Neural cell (in vitro differentiated cells): Measurements from ENCODE around the gene PLCL2. TPM values are rescaled to one million over a fixed set of nuclear protein-coding genes. Genes with fewer than 3 reads are reported as not detected.

Experiments used
- H2AFZ ChIP-seq: fragments of 200-600, 300-800 bp; sonication (generic), shearing (Covaris generic); 2 replicates; pipeline ENCODE4 v1.6.0; 2014; ENCODE audit warnings: low read depth, mild to moderate bottlenecking, antibody characterized with exemption, low read length, moderate library complexity
- H3F3A ChIP-seq: fragments of 200-600 bp; shearing (Covaris generic); 2 replicates; pipeline ENCODE4 v1.6.1; 2016; ENCODE audit warnings: mild to moderate bottlenecking, moderate library complexity, mixed read lengths, antibody characterized with exemption, low read length; ENCODE audit not compliant: insufficient read depth, poor library complexity, severe bottlenecking
- H3K27ac ChIP-seq: fragments of 200-600, 300-800 bp; sonication (generic), shearing (Covaris generic); 2 replicates; pipeline ENCODE4 v1.5.1; 2014; ENCODE audit warnings: mild to moderate bottlenecking, low read length, moderate library complexity
- H3K27me3 ChIP-seq: fragments of 300-800, 200-600 bp; sonication (generic), shearing (Covaris generic); 2 replicates; pipeline ENCODE4 v1.6.0; 2014; ENCODE audit warnings: mild to moderate bottlenecking, low read depth, low read length, moderate library complexity; ENCODE audit not compliant: insufficient read depth
- H3K36me3 ChIP-seq: fragments of 300-800, 200-600 bp; sonication (generic), shearing (Covaris generic); 2 replicates; pipeline ENCODE4 v1.5.1; 2014; ENCODE audit warnings: mild to moderate bottlenecking, antibody characterized with exemption, low read length, moderate library complexity; ENCODE audit not compliant: insufficient read depth
- H3K4me2 ChIP-seq: fragments of 300-800, 200-600 bp; sonication (generic), shearing (Covaris generic); 2 replicates; pipeline ENCODE4 v1.6.0; 2014; ENCODE audit warnings: mild to moderate bottlenecking, low read length
- H3K4me3 ChIP-seq: fragments of 300-800, 200-600 bp; sonication (generic), shearing (Covaris generic); 2 replicates; pipeline ENCODE4 v1.5.1; 2014; ENCODE audit warnings: mild to moderate bottlenecking, low read length, moderate library complexity
- H3K79me2 ChIP-seq: fragments of 200-600 bp; shearing (Covaris generic); replicated peaks from 2 replicates; pipeline ENCODE4 v1.6.0; 2014; ENCODE audit warnings: mild to moderate bottlenecking, low read length, moderate library complexity; ENCODE audit not compliant: insufficient read depth
- H3K9ac ChIP-seq: fragments of 300-800, 200-600 bp; sonication (generic), shearing (Covaris generic); 2 replicates; pipeline ENCODE4 v1.6.1; 2016; ENCODE audit warnings: mild to moderate bottlenecking, low read length, mixed read lengths
- H3K9me2 ChIP-seq: fragments of 200-600 bp; shearing (Covaris generic); 2 replicates; pipeline ENCODE4 v1.6.1; 2016; ENCODE audit warnings: mild to moderate bottlenecking, low read length, mixed read lengths; ENCODE audit not compliant: insufficient read depth
- H3K9me3 ChIP-seq: fragments of 200-600, 300-800 bp; sonication (generic), shearing (Covaris generic); 2 replicates; pipeline ENCODE4 v1.6.1; 2016; ENCODE audit warnings: mild to moderate bottlenecking, mixed run types, low read length, moderate library complexity, mixed read lengths
- H4K20me1 ChIP-seq: fragments of 200-600 bp; shearing (Covaris generic); 2 replicates; pipeline ENCODE4 v1.6.1; 2016; ENCODE audit warnings: mild to moderate bottlenecking, mixed run types; ENCODE audit not compliant: insufficient read depth
- EP300 ChIP-seq: fragments of 450-650 bp; conservative IDR thresholded peaks from 2 replicates; pipeline ENCODE4 v1.6.1; 2014; ENCODE audit warnings: antibody characterized with exemption, mild to moderate bottlenecking, moderate library complexity; ENCODE audit not compliant: poor library complexity, severe bottlenecking
- EZH2 ChIP-seq: fragments of 200-600, 300-800 bp; shearing (Covaris generic), sonication (generic); IDR thresholded peaks from 2 replicates; pipeline ENCODE4 v1.6.1; 2014; ENCODE audit warnings: antibody characterized with exemption, low read length, borderline replicate concordance, mild to moderate bottlenecking; ENCODE audit not compliant: insufficient read depth, poor library complexity, severe bottlenecking
- MXI1 ChIP-seq: fragments of 450-650 bp; conservative IDR thresholded peaks from 2 replicates; pipeline ENCODE4 v1.6.1; 2014; ENCODE audit warnings: antibody characterized with exemption, mild to moderate bottlenecking; ENCODE audit not compliant: poor library complexity, severe bottlenecking
- POLR2AphosphoS5 ChIP-seq: IDR thresholded peaks from 2 replicates; pipeline ENCODE4 v1.6.1; 2012
- RAD21 ChIP-seq: fragments of 450-650 bp; conservative IDR thresholded peaks from 2 replicates; pipeline ENCODE4 v1.6.1; 2014; ENCODE audit warnings: antibody characterized with exemption, mild to moderate bottlenecking, moderate library complexity
- SMC3 ChIP-seq: fragments of 450-650 bp; conservative IDR thresholded peaks from 2 replicates; pipeline ENCODE4 v1.6.1; 2014; ENCODE audit warnings: antibody characterized with exemption, mild to moderate bottlenecking, moderate library complexity; ENCODE audit not compliant: poor library complexity
- TAF1 ChIP-seq: IDR thresholded peaks from 2 replicates; pipeline ENCODE4 v1.6.1; 2012; ENCODE audit warnings: low read depth
- polyA plus RNA-seq: library from polyadenylated mRNA; depleted of rRNA; stranded (reverse); fragments of >200 nt; gene quantifications from 2 replicates; pipeline ENCODE4 v1.2.3, GENCODE V29; 2014
- TF ChIP-seq, protein P1 (sequence below): fragments of 450-650 bp; IDR thresholded peaks from 2 replicates; pipeline ENCODE4 v1.5.1; 2014; ENCODE audit warnings: antibody characterized with exemption, mild to moderate bottlenecking, moderate library complexity; ENCODE audit not compliant: poor library complexity, severe bottlenecking
- TF ChIP-seq, protein P2 (sequence below): IDR thresholded peaks from 2 replicates; pipeline ENCODE4 v1.6.1; 2012; ENCODE audit warnings: borderline replicate concordance

Gene PLCL2
- polyA plus RNA-seq, 1 donor from 2014 or later = 69.8 TPM

DNA sequence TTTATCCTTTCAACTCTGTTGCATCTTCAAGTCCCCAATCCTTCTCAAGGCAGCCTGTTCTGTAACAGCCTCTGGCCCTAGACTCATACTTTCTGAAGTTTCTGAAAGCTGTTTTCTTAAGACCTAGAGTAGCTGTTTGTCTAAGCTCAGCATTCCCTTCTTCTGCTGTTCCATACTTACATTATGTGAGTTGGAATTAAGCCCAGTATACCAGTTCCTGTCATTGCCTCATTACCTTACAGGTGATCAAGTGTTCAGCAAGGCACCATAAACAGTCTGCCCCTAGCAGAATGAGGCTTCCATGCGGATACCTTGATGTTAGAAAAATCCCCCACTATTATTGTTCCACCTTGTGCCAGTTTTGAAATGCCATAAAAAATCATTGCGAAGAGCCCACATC lies 180.6 kb downstream of the PLCL2 start:
- H3F3A ChIP-seq = no peaks in the 10 kb centered on the region
- no peaks in the 10 kb centered on the region for H3K79me2 ChIP-seq
- H3K9me2 ChIP-seq = no peaks in the 10 kb centered on the region
- H3K9ac ChIP-seq = no peak overlapping the region
- H3K9me3 ChIP-seq = no peaks in the 10 kb centered on the region
- TF ChIP-seq, protein P1, sequence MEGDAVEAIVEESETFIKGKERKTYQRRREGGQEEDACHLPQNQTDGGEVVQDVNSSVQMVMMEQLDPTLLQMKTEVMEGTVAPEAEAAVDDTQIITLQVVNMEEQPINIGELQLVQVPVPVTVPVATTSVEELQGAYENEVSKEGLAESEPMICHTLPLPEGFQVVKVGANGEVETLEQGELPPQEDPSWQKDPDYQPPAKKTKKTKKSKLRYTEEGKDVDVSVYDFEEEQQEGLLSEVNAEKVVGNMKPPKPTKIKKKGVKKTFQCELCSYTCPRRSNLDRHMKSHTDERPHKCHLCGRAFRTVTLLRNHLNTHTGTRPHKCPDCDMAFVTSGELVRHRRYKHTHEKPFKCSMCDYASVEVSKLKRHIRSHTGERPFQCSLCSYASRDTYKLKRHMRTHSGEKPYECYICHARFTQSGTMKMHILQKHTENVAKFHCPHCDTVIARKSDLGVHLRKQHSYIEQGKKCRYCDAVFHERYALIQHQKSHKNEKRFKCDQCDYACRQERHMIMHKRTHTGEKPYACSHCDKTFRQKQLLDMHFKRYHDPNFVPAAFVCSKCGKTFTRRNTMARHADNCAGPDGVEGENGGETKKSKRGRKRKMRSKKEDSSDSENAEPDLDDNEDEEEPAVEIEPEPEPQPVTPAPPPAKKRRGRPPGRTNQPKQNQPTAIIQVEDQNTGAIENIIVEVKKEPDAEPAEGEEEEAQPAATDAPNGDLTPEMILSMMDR = no peak
- TF ChIP-seq POLR2AphosphoS5 (no peak), SMC3 (no peak), TAF1 (no peak), MXI1 (no peak), EZH2 (no peak), EP300 (no peak), RAD21 (no peak)
- TF ChIP-seq, protein P2, sequence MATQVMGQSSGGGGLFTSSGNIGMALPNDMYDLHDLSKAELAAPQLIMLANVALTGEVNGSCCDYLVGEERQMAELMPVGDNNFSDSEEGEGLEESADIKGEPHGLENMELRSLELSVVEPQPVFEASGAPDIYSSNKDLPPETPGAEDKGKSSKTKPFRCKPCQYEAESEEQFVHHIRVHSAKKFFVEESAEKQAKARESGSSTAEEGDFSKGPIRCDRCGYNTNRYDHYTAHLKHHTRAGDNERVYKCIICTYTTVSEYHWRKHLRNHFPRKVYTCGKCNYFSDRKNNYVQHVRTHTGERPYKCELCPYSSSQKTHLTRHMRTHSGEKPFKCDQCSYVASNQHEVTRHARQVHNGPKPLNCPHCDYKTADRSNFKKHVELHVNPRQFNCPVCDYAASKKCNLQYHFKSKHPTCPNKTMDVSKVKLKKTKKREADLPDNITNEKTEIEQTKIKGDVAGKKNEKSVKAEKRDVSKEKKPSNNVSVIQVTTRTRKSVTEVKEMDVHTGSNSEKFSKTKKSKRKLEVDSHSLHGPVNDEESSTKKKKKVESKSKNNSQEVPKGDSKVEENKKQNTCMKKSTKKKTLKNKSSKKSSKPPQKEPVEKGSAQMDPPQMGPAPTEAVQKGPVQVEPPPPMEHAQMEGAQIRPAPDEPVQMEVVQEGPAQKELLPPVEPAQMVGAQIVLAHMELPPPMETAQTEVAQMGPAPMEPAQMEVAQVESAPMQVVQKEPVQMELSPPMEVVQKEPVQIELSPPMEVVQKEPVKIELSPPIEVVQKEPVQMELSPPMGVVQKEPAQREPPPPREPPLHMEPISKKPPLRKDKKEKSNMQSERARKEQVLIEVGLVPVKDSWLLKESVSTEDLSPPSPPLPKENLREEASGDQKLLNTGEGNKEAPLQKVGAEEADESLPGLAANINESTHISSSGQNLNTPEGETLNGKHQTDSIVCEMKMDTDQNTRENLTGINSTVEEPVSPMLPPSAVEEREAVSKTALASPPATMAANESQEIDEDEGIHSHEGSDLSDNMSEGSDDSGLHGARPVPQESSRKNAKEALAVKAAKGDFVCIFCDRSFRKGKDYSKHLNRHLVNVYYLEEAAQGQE = no peak
- H3K4me3 ChIP-seq = no peak overlapping the region
- H3K36me3 ChIP-seq = no peaks in the 10 kb centered on the region
- H3K27me3 ChIP-seq = no peaks in the 10 kb centered on the region
- H3K4me2 ChIP-seq = no peak overlapping the region
- no peaks in the 10 kb centered on the region for H4K20me1 ChIP-seq
- H3K27ac ChIP-seq = no peak overlapping the region
- H2AFZ ChIP-seq = no peak overlapping the region

DNA sequence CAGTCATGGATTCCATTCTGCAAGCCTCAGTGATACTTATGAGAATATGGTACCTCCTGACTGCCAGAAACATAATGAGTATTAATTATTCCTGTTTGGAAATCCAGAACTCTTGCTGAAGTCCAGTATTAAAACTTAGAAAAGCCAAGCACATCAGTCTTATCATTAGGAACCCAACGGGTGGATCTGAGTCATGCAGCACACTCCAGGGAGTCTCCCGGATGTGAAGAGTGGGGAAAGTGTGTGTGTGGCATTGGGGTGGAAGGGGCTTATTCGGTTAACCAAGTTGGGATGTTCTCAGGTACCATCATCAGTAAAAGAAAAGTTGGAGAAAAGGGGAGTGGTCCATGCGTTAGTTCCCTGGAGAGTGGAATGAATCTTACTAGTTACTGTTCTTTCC lies 181.1 kb downstream of the PLCL2 start:
- Histone ChIP-seq H3K4me2 (no peak overlapping the region), H3K4me3 (no peak overlapping the region)
- no peak for TF ChIP-seq POLR2AphosphoS5

DNA sequence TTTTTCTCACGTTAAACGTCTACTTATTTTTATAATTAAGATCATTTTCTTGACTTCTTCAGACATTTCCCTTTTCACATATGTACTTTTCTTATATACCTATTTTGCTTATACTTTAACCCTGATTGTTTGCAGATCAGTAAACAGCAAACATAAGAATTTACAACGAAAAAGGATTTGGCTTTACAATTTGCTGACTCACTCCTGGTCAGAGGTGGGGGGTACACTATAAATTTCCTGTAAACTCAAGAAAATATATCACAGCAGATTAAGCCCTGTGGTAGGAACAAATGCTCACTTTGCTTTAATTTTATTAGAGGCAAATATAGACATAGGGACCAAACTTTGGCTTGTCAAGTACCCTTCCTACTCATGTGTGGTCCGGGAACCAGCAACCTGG lies 185.0 kb downstream of the PLCL2 start:
- H3K4me3 ChIP-seq = no peak overlapping the region

More for the DNA sequence above, 181.1 kb downstream of the PLCL2 start:
- no peak overlapping the region for H2AFZ ChIP-seq
- no peak overlapping the region for H3K27ac ChIP-seq
- no peaks in the 10 kb centered on the region for H3K36me3 ChIP-seq
- H4K20me1 ChIP-seq = no peaks in the 10 kb centered on the region
- H3K9me3 ChIP-seq = no peaks in the 10 kb centered on the region
- no peak overlapping the region for H3K9ac ChIP-seq
- no peaks in the 10 kb centered on the region for H3K9me2 ChIP-seq
- H3K27me3 ChIP-seq = no peaks in the 10 kb centered on the region
- no peaks in the 10 kb centered on the region for H3F3A ChIP-seq
- no peaks in the 10 kb centered on the region for H3K79me2 ChIP-seq

More for the DNA sequence above, 185.0 kb downstream of the PLCL2 start:
- Histone ChIP-seq H2AFZ (no peak overlapping the region), H3F3A (no peaks in the 10 kb centered on the region), H3K4me2 (no peak overlapping the region), H3K9me2 (no peaks in the 10 kb centered on the region), H4K20me1 (no peaks in the 10 kb centered on the region), H3K27me3 (no peaks in the 10 kb centered on the region), H3K9ac (no peak overlapping the region), H3K9me3 (no peaks in the 10 kb centered on the region), H3K79me2 (no peaks in the 10 kb centered on the region), H3K36me3 (no peaks in the 10 kb centered on the region), H3K27ac (no peak overlapping the region)
- TF ChIP-seq POLR2AphosphoS5 (no peak), MXI1 (no peak), TAF1 (no peak), RAD21 (no peak), EP300 (no peak), SMC3 (no peak), EZH2 (no peak)
- TF ChIP-seq, protein P2 = no peak
- TF ChIP-seq, protein P1 = no peak
